GM18868 (cell line): ENCODE measurements around the gene SLC25A11.

ENCODE experiments used
- ATAC-seq: cut with Tn5 transposase; IDR thresholded peaks from one replicate; pipeline ENCODE4 v1.9.1; 2021; ENCODE audit warnings: mild to moderate bottlenecking, moderate library complexity; ENCODE audit not compliant: unreplicated experiment

Gene SLC25A11

DNA sequence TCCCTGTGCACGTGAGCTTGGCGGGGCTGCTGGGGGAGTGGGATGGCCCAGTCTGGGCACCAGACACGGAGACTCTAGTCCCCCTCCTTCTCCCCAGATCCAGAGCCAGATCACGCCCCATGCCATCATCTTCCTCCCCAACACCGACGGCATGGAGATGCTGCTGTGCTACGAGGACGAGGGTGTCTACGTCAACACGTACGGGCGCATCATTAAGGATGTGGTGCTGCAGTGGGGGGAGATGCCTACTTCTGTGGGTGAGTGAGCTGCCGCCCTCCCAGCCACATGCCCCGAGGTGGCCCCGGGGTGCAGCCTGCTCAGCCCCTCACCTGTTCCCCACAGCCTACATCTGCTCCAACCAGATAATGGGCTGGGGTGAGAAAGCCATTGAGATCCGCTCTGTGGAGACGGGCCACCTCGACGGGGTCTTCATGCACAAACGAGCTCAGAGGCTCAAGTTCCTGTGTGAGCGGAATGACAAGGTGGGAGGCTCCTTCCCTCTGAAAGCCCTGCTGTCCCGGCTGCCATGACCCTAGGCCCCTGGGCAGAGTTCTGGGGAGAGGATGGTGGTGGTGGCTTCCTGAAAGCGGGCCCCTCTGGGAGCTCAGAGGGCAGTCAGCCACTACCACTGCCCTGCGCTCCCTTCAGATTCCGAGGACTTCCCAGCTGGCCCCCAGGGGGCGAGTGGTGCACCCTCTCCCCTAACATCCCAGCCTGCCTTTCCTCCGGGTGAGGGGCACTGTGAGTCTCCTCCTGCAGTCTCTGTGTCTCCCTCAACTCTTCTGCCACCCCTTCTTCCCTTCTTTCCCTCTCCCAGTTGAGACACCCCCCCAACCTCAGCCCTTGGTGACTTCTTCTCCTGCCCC, 43.3 kb downstream of the SLC25A11 start:
- no peak for ATAC-seq

GRCh38 chr17:4895657-4896331, 44.1 kb downstream of the SLC25A11 start:
- no peak for ATAC-seq

- ATAC-seq = no peak
Measured at GRCh38 chr17:4895121-4895520, 44.7 kb downstream of the SLC25A11 start.

DNA sequence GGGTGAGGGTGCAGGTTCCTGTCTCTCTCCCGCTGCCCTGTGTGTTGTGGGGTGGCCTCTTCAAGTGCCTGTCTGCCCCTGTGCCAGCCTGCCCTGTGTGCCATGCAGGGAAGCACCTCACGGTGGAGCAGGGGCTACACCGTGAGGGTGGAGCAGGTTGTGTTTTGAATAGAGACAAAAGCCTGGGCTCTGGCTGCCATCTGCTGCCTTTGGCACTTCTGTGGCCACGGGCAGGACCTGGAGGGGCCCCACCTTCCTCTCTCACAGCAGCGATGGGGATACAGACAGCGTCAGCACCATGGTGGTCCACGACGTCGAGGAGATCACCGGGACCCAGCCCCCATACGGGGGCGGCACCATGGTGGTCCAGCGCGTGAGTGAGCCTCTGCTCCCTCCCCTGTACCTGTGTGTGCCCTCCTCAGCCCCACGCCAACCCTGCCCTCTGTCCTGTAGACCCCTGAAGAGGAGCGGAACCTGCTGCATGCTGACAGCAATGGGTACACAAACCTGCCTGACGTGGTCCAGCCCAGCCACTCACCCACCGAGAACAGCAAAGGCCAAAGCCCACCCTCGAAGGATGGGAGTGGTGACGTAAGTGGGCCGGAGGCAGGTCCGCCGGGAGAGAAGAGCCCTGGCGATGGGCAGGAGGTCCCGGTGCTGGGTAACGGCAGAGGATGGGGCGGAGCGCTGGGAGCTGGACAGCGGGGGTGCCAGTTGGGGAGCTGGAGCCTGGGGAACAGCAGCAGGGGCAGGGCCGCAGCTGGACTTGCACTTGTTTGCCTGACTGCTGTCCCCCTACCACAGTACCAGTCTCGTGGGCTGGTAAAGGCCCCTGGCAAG, 45.9 kb downstream of the SLC25A11 start:
- ATAC-seq = no peak

DNA sequence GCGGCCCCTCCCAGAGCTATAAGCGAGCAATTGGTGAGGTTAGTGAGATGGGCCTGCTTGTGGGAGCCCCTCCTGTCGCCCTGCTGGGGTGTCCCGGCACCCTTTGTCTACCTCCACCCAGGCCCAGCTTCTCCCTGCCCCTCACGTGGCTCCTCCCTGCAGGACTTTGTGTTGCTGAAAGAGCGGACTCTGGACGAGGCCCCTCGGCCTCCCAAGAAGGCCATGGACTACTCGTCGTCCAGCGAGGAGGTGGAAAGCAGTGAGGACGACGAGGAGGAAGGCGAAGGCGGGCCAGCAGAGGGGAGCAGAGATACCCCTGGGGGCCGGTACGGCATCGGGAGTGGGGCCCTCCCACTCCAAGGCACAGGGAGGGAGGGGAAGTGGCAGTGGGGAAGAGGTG, 46.6 kb downstream of the SLC25A11 start:
- ATAC-seq = no peak

DNA sequence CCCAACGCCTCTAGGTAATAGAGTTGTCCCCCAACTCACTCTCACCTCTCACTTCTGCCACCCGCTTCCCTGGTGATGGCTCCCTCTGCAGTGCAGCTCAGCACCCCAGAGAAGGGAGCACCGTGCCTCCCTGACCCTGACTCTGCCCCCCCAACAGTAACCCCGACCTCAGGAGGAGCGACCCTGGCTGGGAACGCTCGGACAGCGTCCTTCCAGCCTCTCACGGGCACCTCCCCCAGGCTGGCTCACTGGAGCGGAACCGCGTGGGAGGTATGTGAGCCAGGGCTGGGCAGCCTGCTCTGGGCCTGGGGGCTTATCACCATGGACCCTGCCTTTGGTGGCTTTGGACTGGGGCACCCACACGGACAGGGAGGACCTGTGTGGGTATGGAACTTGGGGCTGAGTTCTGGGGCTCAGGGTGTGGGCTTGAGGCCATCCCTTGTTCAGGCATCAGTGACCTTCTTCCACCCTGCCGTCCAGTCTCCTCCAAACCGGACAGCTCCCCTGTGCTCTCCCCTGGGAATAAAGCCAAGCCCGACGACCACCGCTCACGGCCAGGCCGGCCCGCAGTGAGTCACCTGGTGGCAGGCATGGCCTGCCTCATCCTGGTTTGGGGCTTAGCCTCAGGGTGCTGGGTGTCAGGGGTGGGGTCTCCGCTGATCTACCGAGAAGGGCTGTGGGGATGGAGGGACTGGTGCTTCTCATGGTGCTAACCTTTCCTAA, 47.2 kb downstream of the SLC25A11 start:
- ATAC-seq = no peak

GRCh38 chr17:4891411-4892410, 48.1 kb downstream of the SLC25A11 start:
- ATAC-seq = no peak

DNA sequence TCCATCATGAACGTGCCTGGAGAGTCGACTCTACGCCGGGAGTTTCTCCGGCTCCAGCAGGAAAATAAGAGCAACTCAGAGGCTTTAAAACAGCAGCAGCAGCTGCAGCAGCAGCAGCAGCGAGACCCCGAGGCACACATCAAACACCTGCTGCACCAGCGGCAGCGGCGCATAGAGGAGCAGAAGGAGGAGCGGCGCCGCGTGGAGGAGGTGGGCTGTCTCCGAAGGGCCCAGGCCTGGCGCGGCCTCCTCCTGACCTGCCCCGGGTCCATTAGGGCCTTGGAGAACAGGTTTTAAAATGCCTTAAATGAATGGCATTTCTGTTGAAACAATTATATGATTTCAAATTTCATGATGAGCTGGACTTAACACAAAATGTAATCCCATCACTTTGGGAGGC, 52.3 kb downstream of the SLC25A11 start:
- ATAC-seq = no peak
